Transverse colon (tissue), 3 donors: ENCODE results near the gene HBZ.

ENCODE experiments used
- CTCF ChIP-seq, 5 experiments: fragments of 200-600 bp in 3 of 5; fragments of 450-650 bp in 2 of 5; sonication (generic) in 3 of 5; IDR thresholded peaks; 1 replicate in 2 of 5; 2 replicates in 3 of 5; pipeline ENCODE4 v1.5.1; 2016 to 2017; ENCODE audit warnings: antibody characterized with exemption in 5 of 5, inconsistent platforms in 3 of 5, mild to moderate bottlenecking in 2 of 5, moderate library complexity in 1 of 5
- EP300 ChIP-seq: sonication (generic); formaldehyde crosslinking; IDR thresholded peaks from one replicate; pipeline ENCODE4 v1.6.1; 2017; ENCODE audit warnings: antibody characterized with exemption, low read depth

GRCh38 chr16:185213-185612 lies 32.8 kb downstream of the HBZ start:
- TF ChIP-seq EP300: no peak
- TF ChIP-seq CTCF (IDR thresholded peaks at IDR 0.05): no peak
